GM12878 (cell line): Measurements from ENCODE around the gene SAP130. TPM values are rescaled to one million over a fixed set of nuclear protein-coding genes. Genes with fewer than 3 reads are reported as not detected.
A peak's percentile ranks its signal among the peaks of the same experiment; 100 is the strongest.

Source experiments
- ATAC-seq: fragments of 200-7000 bp; cut with Tn5 transposase; 3 replicates; pipeline ENCODE4 v1.9.1; 2020; ENCODE audit warnings: mild to moderate bottlenecking, moderate library complexity
- BruUV-seq: library from RNA; stranded (reverse); fragments of 400-500 nt; replicated peaks from 2 replicates; lab custom pipeline; 2021; lab: Mats Ljungman, UMichigan
- CTCF ChIA-PET: fragments of 300-600 bp; sonication (Branson Sonifier 250); formaldehyde crosslinking; extraction: SDS; loops from one replicate; lab custom pipeline; 2021; ENCODE audit warnings: inconsistent platforms; lab: Yijun Ruan, JAX
- POLR2A ChIA-PET: fragments of 350-600 bp; formaldehyde crosslinking; extraction: SDS; loops from one replicate; lab custom pipeline; 2021; ENCODE audit warnings: inconsistent platforms; lab: Charles Lee
- RAD21 ChIA-PET: fragments of 300-600 bp; sonication (Branson Sonifier 250); formaldehyde crosslinking; loops from one replicate; lab custom pipeline; 2023; ENCODE audit warnings: antibody characterized with exemption; ENCODE audit not compliant: unreplicated experiment; lab: Charles Lee
- SMC1A ChIA-PET: fragments of 300-600 bp; sonication (Branson Sonifier 250); formaldehyde crosslinking; loops from one replicate; lab custom pipeline; 2023; ENCODE audit not compliant: unreplicated experiment, uncharacterized antibody; lab: Charles Lee
- DNase-seq: peaks from one replicate; pipeline ENCODE4 v3.0.0-alpha.2; 2011; ENCODE audit warnings: low read depth, low spot score
- FAIRE-seq: peaks from 3 replicates; lab custom pipeline; 2011; peaks lifted over from hg19 to GRCh38; lab: Jason Lieb, UNC
- H2AFZ ChIP-seq: 2 replicates; pipeline ENCODE4 v1.6.0; 2011; ENCODE audit warnings: low read depth, low read length, control low read depth; ENCODE audit not compliant: control insufficient read depth
- H3K27ac ChIP-seq: 2 replicates; pipeline ENCODE4 v1.5.1; 2011; ENCODE audit warnings: control low read depth; ENCODE audit not compliant: control insufficient read depth, insufficient read depth
- H3K27me3 ChIP-seq, 2 experiments: replicated peaks in 1 of 2; 2 replicates each; pipeline versions ENCODE4 v1.6.0 to v1.6.1; 2011; ENCODE audit warnings: low read length in 1 of 2; ENCODE audit not compliant: control insufficient read depth in 2 of 2, insufficient read depth in 2 of 2
- H3K36me3 ChIP-seq, 2 experiments: 2 replicates each; pipeline ENCODE4 v1.5.1; 2011; ENCODE audit warnings: low read length in 1 of 2; ENCODE audit not compliant: control insufficient read depth in 2 of 2, insufficient read depth in 2 of 2
- H3K4me1 ChIP-seq: 2 replicates; pipeline ENCODE4 v1.6.1; 2011; ENCODE audit warnings: mild to moderate bottlenecking, low read length, moderate library complexity, mixed read lengths; ENCODE audit not compliant: control insufficient read depth, insufficient read depth
- H3K4me2 ChIP-seq: 2 replicates; pipeline ENCODE4 v1.6.0; 2011; ENCODE audit warnings: control low read depth; ENCODE audit not compliant: control insufficient read depth, insufficient read depth
- H3K4me3 ChIP-seq: fragments of 200-600 bp; sonication (generic); 2 replicates; pipeline ENCODE4 v1.5.1; 2016
- H3K79me2 ChIP-seq: 2 replicates; pipeline ENCODE4 v1.6.0; 2011; ENCODE audit warnings: low read length; ENCODE audit not compliant: control insufficient read depth, insufficient read depth
- H3K9ac ChIP-seq: 2 replicates; pipeline ENCODE4 v1.8.0; 2011; ENCODE audit warnings: low read length, control low read depth, mixed read lengths; ENCODE audit not compliant: control insufficient read depth, insufficient read depth
- H3K9me3 ChIP-seq: replicated peaks from 3 replicates; pipeline ENCODE4 v1.5.1; 2011; ENCODE audit warnings: mild to moderate bottlenecking, low read length; ENCODE audit not compliant: control insufficient read depth, insufficient read depth
- H4K20me1 ChIP-seq: 2 replicates; pipeline ENCODE4 v1.6.0; 2011; ENCODE audit not compliant: control insufficient read depth, insufficient read depth
- CBX5 ChIP-seq: sonication (generic); IDR thresholded peaks from 2 replicates; pipeline ENCODE4 v1.6.1; 2016; ENCODE audit warnings: low read depth, moderate library complexity, mild to moderate bottlenecking, inconsistent platforms
- E4F1 ChIP-seq: fragments of 450-650 bp; IDR thresholded peaks from 2 replicates; pipeline ENCODE4 v1.6.1; 2018; ENCODE audit warnings: borderline replicate concordance, mild to moderate bottlenecking; ENCODE audit not compliant: partially characterized antibody
- JUNB ChIP-seq: IDR thresholded peaks from 2 replicates; pipeline ENCODE4 v1.6.1; 2016; ENCODE audit warnings: antibody characterized with exemption, mild to moderate bottlenecking
- PAX8 ChIP-seq: fragments of 450-650 bp; IDR thresholded peaks from 2 replicates; pipeline ENCODE4 v1.6.1; 2017; ENCODE audit warnings: mild to moderate bottlenecking, moderate library complexity
- POLR2AphosphoS2 ChIP-seq: IDR thresholded peaks from 2 replicates; pipeline ENCODE4 v1.6.1; 2011; ENCODE audit warnings: low read depth, mild to moderate bottlenecking, low read length, improper control_type of control experiment, moderate library complexity
- RELA ChIP-seq: fragments of 450-650 bp; IDR thresholded peaks from 2 replicates; pipeline ENCODE4 v1.8.0; 2014; ENCODE audit warnings: borderline replicate concordance; ENCODE audit not compliant: partially characterized antibody
- SREBF2 ChIP-seq: IDR thresholded peaks from 2 replicates; pipeline ENCODE4 v1.6.1; 2012; ENCODE audit warnings: mild to moderate bottlenecking, low read length
- WGBS: methylation state at CpG from one replicate; pipeline ENCODE4 v1.1.6; 2016; ENCODE audit warnings: low lambda C conversion rate; ENCODE audit not compliant: insufficient replicate concordance, insufficient coverage; ENCODE audit errors: missing lambda C conversion rate; 5-methylcytosine and 5-hydroxymethylcytosine counted together
- in situ Hi-C: fragments of 300-500 bp; cut with MboI; formaldehyde crosslinking; loops from 9 replicates; pipeline ENCODE4 v1.14.3; 2018; ENCODE audit warnings: mixed read lengths
- intact Hi-C: fragments of 100-400 bp; cut with micrococcal nuclease; formaldehyde crosslinking; loops from one replicate; pipeline ENCODE4 v1.14.2; 2022; ENCODE audit not compliant: unreplicated experiment
- polyA plus RNA-seq, 11 experiments: library from polyadenylated mRNA; depleted of rRNA in 4 of 11; unstranded in 6 of 11; stranded (reverse) in 5 of 11; fragments of >200 nt; fragmentation: Nextera tagmentation in 4 of 11; fragmentation: Illumina TruSeq in 1 of 11; extraction: Ambion mirVana in 4 of 11; extraction: Trizol in 1 of 11; gene quantifications; 1 replicate in 1 of 11; 2 replicates in 10 of 11; pipeline versions ENCODE4 v1.2.1 to v1.2.3, GENCODE V29; 2011 to 2016; ENCODE audit warnings: inconsistent platforms in 2 of 11, missing spikeins in 2 of 11, low read depth in 1 of 11
- total RNA-seq, 4 experiments: library from RNA; depleted of rRNA in 3 of 4; stranded (reverse); fragments of >200 nt in 3 of 4; fragmentation: Illumina TruSeq in 1 of 4; extraction: Trizol in 1 of 4; gene quantifications; 2 replicates each; pipeline versions ENCODE4 v1.2.1 to v1.2.3, GENCODE V29; 2013 to 2021
- TF ChIP-seq, protein P1 (sequence below): fragments of 450-650 bp; formaldehyde crosslinking; IDR thresholded peaks from 2 replicates; pipeline ENCODE4 v1.4.0; 2020; ENCODE audit warnings: mild to moderate bottlenecking, moderate library complexity

SAP130 gene
- total and polyA plus RNA-seq, 10 of the 15 experiments (the other 5 are each of a cell fraction or from before 2014, with no cell fraction given): 5.0 to 26.2 (median 9.9) TPM

DNA sequence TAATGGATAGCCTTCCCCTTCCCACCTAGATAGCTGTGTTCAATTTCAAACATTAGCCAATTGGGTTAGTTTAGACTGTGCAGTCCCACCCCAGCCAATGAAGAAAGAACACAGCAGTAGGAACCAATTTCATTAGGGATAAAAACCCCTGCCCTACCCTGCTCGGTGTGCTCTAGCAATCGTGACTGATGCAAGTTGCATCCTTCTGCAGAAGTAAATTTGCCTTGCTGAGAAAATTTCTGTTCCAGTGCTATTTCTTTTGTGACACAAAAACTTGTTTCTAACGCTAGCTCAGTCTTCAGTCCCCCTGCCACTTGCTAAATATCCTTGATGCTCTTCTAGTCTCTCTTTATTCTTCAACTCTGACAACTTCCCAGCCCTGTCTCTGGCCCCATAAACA is 15.2 kb upstream of the SAP130 start:
- H3K4me1 ChIP-seq: no peaks in the 10 kb centered on the region
- 21% methylated on average over 3 of the region's 3 CpGs for WGBS
- in situ Hi-C loops: no loop called here
- H3K4me2 ChIP-seq: no peak overlapping the region
- H3K36me3 ChIP-seq: no peaks in the 10 kb centered on the region
- H2AFZ ChIP-seq: no peak overlapping the region
- no peak for FAIRE-seq
- no peaks in the 10 kb centered on the region for H4K20me1 ChIP-seq
- peaks cover 6% of the 10 kb centered on the region; the same call in 2 of the 3 replicates for H3K9me3 ChIP-seq
- DNase-seq: no peak
- ChIA-PET CTCF (no interaction called here), POLR2A (no interaction called here), SMC1A (interaction anchor here (1.3 kb wide), 1 partner anchor 11 kb away, joined by 4 read pairs; no protein-coding TSS in a partner anchor), RAD21 (no interaction called here)
- no peak overlapping the region for H3K9ac ChIP-seq
- intact Hi-C loops: no loop called here
- H3K27me3 ChIP-seq: no peaks in the 10 kb centered on the region
- ATAC-seq: no peak
- H3K79me2 ChIP-seq: no peaks in the 10 kb centered on the region
- peak; percentile 92; the same call in 1 of the 2 replicates for TF ChIP-seq CBX5
- TF ChIP-seq SREBF2: no peak
- no peak overlapping the region for H3K4me3 ChIP-seq
- BruUV-seq: no TSS peak
- H3K27ac ChIP-seq: no peak overlapping the region

GRCh38 chr2:128041561-128041960 is 13.7 kb upstream of the SAP130 start:
- Histone ChIP-seq H4K20me1 (no peaks in the 10 kb centered on the region), H3K36me3 (no peaks in the 10 kb centered on the region), H3K27ac (no peak overlapping the region), H2AFZ (no peak overlapping the region), H3K9me3 (peaks cover 15% of the 10 kb centered on the region; the same call in 2 of the 3 replicates), H3K27me3 (no peaks in the 10 kb centered on the region), H3K9ac (no peak overlapping the region), H3K4me2 (no peak overlapping the region), H3K4me1 (no peaks in the 10 kb centered on the region; the same call in 1 of the 2 replicates), H3K4me3 (no peak overlapping the region), H3K79me2 (no peaks in the 10 kb centered on the region)
- POLR2A ChIA-PET: no interaction called here
- ATAC-seq (no peak), DNase-seq (no peak), FAIRE-seq (no peak)
- RAD21 ChIA-PET: no interaction called here
- intact Hi-C loops (no loop called here), in situ Hi-C loops (no loop called here)
- no TSS peak for BruUV-seq
- CTCF ChIA-PET: interaction anchor here (0.6 to 1.2 kb wide), 2 partner anchors 31 to 189 kb away, joined by 3 read pairs; no protein-coding TSS in a partner anchor
- WGBS: 28% methylated on average over 3 of the region's 3 CpGs
- SMC1A ChIA-PET: interaction anchor here (1.3 kb wide), 1 partner anchor 10 kb away, joined by 4 read pairs; no protein-coding TSS in a partner anchor
- TF ChIP-seq E4F1 (no peak), PAX8 (no peak), RELA (no peak), POLR2AphosphoS2 (no peak), JUNB (no peak)
- TF ChIP-seq, protein P1, sequence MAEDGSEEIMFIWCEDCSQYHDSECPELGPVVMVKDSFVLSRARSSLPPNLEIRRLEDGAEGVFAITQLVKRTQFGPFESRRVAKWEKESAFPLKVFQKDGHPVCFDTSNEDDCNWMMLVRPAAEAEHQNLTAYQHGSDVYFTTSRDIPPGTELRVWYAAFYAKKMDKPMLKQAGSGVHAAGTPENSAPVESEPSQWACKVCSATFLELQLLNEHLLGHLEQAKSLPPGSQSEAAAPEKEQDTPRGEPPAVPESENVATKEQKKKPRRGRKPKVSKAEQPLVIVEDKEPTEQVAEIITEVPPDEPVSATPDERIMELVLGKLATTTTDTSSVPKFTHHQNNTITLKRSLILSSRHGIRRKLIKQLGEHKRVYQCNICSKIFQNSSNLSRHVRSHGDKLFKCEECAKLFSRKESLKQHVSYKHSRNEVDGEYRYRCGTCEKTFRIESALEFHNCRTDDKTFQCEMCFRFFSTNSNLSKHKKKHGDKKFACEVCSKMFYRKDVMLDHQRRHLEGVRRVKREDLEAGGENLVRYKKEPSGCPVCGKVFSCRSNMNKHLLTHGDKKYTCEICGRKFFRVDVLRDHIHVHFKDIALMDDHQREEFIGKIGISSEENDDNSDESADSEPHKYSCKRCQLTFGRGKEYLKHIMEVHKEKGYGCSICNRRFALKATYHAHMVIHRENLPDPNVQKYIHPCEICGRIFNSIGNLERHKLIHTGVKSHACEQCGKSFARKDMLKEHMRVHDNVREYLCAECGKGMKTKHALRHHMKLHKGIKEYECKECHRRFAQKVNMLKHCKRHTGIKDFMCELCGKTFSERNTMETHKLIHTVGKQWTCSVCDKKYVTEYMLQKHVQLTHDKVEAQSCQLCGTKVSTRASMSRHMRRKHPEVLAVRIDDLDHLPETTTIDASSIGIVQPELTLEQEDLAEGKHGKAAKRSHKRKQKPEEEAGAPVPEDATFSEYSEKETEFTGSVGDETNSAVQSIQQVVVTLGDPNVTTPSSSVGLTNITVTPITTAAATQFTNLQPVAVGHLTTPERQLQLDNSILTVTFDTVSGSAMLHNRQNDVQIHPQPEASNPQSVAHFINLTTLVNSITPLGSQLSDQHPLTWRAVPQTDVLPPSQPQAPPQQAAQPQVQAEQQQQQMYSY (CRISPR knock-in tag): no peak
